K562 (cell line): ENCODE results near the gene MGAT1. TPM values are rescaled to one million over a fixed set of nuclear protein-coding genes. Genes with fewer than 3 reads are reported as not detected.
A peak's percentile ranks its signal among the peaks of the same experiment; 100 is the strongest.

Source experiments
- ATF6 ChIP-seq: sonication (generic); formaldehyde crosslinking; IDR thresholded peaks from 2 replicates; pipeline ENCODE4 v1.4.0; 2020; ENCODE audit warnings: mild to moderate bottlenecking, missing genetic modification reagents
- BRF1 ChIP-seq: IDR thresholded peaks from 3 replicates; pipeline ENCODE4 v1.6.1; 2011; ENCODE audit warnings: borderline replicate concordance, mild to moderate bottlenecking; ENCODE audit not compliant: insufficient read length; ENCODE audit errors: extremely low read depth
- CTBP1 ChIP-seq: fragments of 450-650 bp; IDR thresholded peaks from 2 replicates; pipeline ENCODE4 v1.6.1; 2016; ENCODE audit warnings: borderline replicate concordance
- HMGN3 ChIP-seq: IDR thresholded peaks from 2 replicates; pipeline ENCODE4 v1.6.1; 2011; ENCODE audit warnings: borderline replicate concordance, low read depth, mild to moderate bottlenecking, mixed read lengths, low read length; ENCODE audit not compliant: insufficient read length; ENCODE audit errors: extremely low read depth
- HNRNPH1 ChIP-seq: fragments of 200-400 bp; formaldehyde crosslinking; optimal IDR thresholded peaks from 2 replicates; pipeline ENCODE3; 2017; ENCODE audit warnings: low read depth, mild to moderate bottlenecking, low read length, moderate library complexity
- KDM2B ChIP-seq: fragments of 250-450 bp; sonication (Bioruptor Pico); IDR thresholded peaks from 2 replicates; pipeline ENCODE4 v1.8.0; 2021; ENCODE audit warnings: mild to moderate bottlenecking, moderate library complexity
- MAFG ChIP-seq: fragments of 450-650 bp; conservative IDR thresholded peaks from 2 replicates; pipeline ENCODE4 v1.6.1; 2016; ENCODE audit warnings: missing genetic modification characterization, missing compliant biosample characterization
- SAFB2 ChIP-seq: fragments of 200-400 bp; formaldehyde crosslinking; IDR thresholded peaks from 2 replicates; pipeline ENCODE4 v1.6.1; 2018; ENCODE audit warnings: borderline replicate concordance, low read length, low read depth, moderate library complexity; ENCODE audit not compliant: severe bottlenecking
- TAF7 ChIP-seq: fragments of 450-650 bp; IDR thresholded peaks from 2 replicates; pipeline ENCODE4 v1.6.1; 2016; ENCODE audit warnings: missing genetic modification characterization, missing compliant biosample characterization
- TBP ChIP-seq: optimal IDR thresholded peaks from 2 replicates; pipeline ENCODE3; 2011; ENCODE audit warnings: low read depth, low read length, improper control_type of control experiment
- TFE3 ChIP-seq: fragments of 450-650 bp; formaldehyde crosslinking; IDR thresholded peaks from 2 replicates; pipeline ENCODE4 v1.4.0; 2020; ENCODE audit warnings: mild to moderate bottlenecking, mixed read lengths
- ZNF133 ChIP-seq: fragments of 250-450 bp; sonication (Bioruptor Pico); IDR thresholded peaks from 2 replicates; pipeline ENCODE4 v1.4.0; 2020; ENCODE audit warnings: mild to moderate bottlenecking
- ZNF175 ChIP-seq: fragments of 200-800 bp; sonication (Bioruptor generic); IDR thresholded peaks from 2 replicates; pipeline ENCODE4 v1.6.1; 2016; ENCODE audit warnings: low read depth, mild to moderate bottlenecking, missing genetic modification characterization, missing compliant biosample characterization
- ZNF318 ChIP-seq, 2 experiments: fragments of 450-650 bp; IDR thresholded peaks; 2 replicates each; pipeline ENCODE4 v1.6.1; 2016; ENCODE audit warnings: mild to moderate bottlenecking in 2 of 2, borderline replicate concordance in 1 of 2, low read depth in 1 of 2, moderate library complexity in 1 of 2
- polyA plus RNA-seq, 8 experiments: library from polyadenylated mRNA; depleted of rRNA in 4 of 8; stranded (reverse) in 5 of 8; unstranded in 3 of 8; fragments of >200 nt; fragmentation: Nextera tagmentation in 2 of 8; fragmentation: Illumina TruSeq in 1 of 8; extraction: Ambion mirVana in 2 of 8; extraction: Trizol in 1 of 8; gene quantifications; 2 replicates each; pipeline versions ENCODE4 v1.2.1 to v1.2.3, GENCODE V29; 2011 to 2014; ENCODE audit warnings: inconsistent platforms in 1 of 8, missing spikeins in 1 of 8
- total RNA-seq, 7 experiments: library from RNA; depleted of rRNA in 6 of 7; stranded (reverse); fragments of >200 nt in 6 of 7; fragmentation: Illumina TruSeq in 2 of 7; extraction: Trizol in 2 of 7; gene quantifications; 2 replicates each; pipeline versions ENCODE4 v1.2.1 to v1.2.3, GENCODE V29; 2011 to 2021; ENCODE audit warnings: low replicate concordance in 1 of 7

MGAT1 gene
- total and polyA plus RNA-seq, 9 of the 15 experiments (the other 6 are each of a cell fraction or from before 2014, with no cell fraction given), result 3.9 to 82.7 (median 44.5) TPM

- TF ChIP-seq ATF6, result 0 out of 2 replicates have a peak, but pooled peaks have one; percentile 23
- TF ChIP-seq TBP, result peak; percentile 9
- TF ChIP-seq CTBP1, result peak; percentile 29; the same call in 1 of the 2 replicates
- TF ChIP-seq SAFB2, result no peak
- no peak for TF ChIP-seq MAFG
- no peak for TF ChIP-seq ZNF175
- no peak; the same call in 1 of the 2 replicates for TF ChIP-seq KDM2B (CRISPR knock-in tag)
- TF ChIP-seq ZNF133 (CRISPR knock-in tag), result no peak
- no peak for TF ChIP-seq ZNF318 (IDR thresholded peaks at IDR 0.05; ENCODE audit: borderline replicate concordance in 1 of 2, low read depth in 1 of 2)
- peak; percentile 63; the same call in 1 of the 2 replicates for TF ChIP-seq TAF7 (tag)
- no peak for TF ChIP-seq HMGN3
- no peak for TF ChIP-seq HNRNPH1
- TF ChIP-seq BRF1, result no peak
- no peak for TF ChIP-seq TFE3 (CRISPR knock-in tag)
Observed at GRCh38 chr5:180831139-180832093, 28.8 kb upstream of the MGAT1 start (continued).
